Activated T-cell treated with anti-CD3 and anti-CD28 coated beads, Interleukin-2, amount 50 U/mL, for 72 hours (primary cell): ENCODE results near the gene MST1. TPM values are rescaled to one million over a fixed set of nuclear protein-coding genes. Genes with fewer than 3 reads are reported as not detected.
A peak's percentile ranks its signal among the peaks of the same experiment; 100 is the strongest.

Experiments
- ATAC-seq, 2 donors: fragments of 150-1000 bp; cut with Tn5 transposase; replicated peaks in 1 of 2; 2 replicates each; pipeline ENCODE4 v1.10.0; 2021; ENCODE audit warnings: moderate library complexity in 2 of 2, mild to moderate bottlenecking in 1 of 2
- DNase-seq, 2 donors: peaks; one replicate each; pipeline ENCODE4 v3.0.0; 2021 to 2022; ENCODE audit warnings: mixed read lengths in 1 of 2
- H3K27ac Mint-ChIP-seq: one replicate; pipeline ENCODE4 v1.8.0; 2022; ENCODE audit warnings: mild to moderate bottlenecking, moderate library complexity, mixed read lengths
- H3K27me3 Mint-ChIP-seq: one replicate; pipeline ENCODE4 v1.8.0; 2022; ENCODE audit warnings: low read depth, mixed read lengths
- H3K36me3 Mint-ChIP-seq, 2 donors: one replicate each; pipeline ENCODE4 v1.8.0; 2022; ENCODE audit warnings: mixed read lengths in 2 of 2, mild to moderate bottlenecking in 1 of 2; ENCODE audit not compliant: insufficient read depth in 2 of 2
- H3K4me1 Mint-ChIP-seq: one replicate; pipeline ENCODE4 v1.8.0; 2022; ENCODE audit warnings: low read depth, mixed read lengths
- H3K4me3 Mint-ChIP-seq, 2 donors: one replicate each; pipeline ENCODE4 v1.8.0; 2022; ENCODE audit warnings: mild to moderate bottlenecking in 2 of 2, mixed read lengths in 2 of 2, moderate library complexity in 2 of 2
- H3K9me3 Mint-ChIP-seq, 2 donors: one replicate each; pipeline ENCODE4 v1.8.0; 2022; ENCODE audit warnings: mixed read lengths in 2 of 2
- total RNA-seq, 2 donors: library from RNA; stranded (reverse); gene quantifications; one replicate each; pipeline ENCODE4 v1.2.3, GENCODE V29; 2022

The MST1 gene
- total RNA-seq, 2 donors from 2014 or later = 27.9 to 29.8 TPM

DNA sequence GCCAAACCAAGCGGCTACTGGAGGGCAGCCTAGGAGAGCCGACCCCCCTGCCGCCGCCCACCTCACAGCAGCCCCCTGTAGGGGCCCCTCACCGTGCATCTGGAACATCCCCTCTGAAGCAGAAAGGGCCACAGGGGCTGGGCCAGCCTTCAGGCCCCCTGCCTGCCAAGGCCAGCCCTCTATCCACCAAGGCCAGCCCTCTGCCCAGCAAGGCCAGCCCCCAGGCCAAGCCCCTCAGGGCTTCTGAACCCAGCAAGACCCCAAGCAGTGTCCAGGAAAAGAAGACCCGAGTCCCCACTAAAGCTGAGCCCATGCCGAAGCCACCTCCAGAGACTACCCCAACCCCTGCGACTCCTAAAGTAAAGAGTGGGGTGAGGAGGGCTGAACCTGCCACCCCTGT lies 38.6 kb downstream of the MST1 start:
- Mint-ChIP-seq H3K9me3 (no peaks in the 10 kb centered on the region), H3K4me3 (no peak overlapping the region), H3K27ac (no peak overlapping the region), H3K36me3 (no peaks in the 10 kb centered on the region), H3K27me3 (no peaks in the 10 kb centered on the region), H3K4me1 (no peaks in the 10 kb centered on the region)
- DNase-seq (no peak), ATAC-seq (no peak)

- H3K36me3 Mint-ChIP-seq = no peaks in the 10 kb centered on the region
- H3K9me3 Mint-ChIP-seq = no peaks in the 10 kb centered on the region
- no peaks in the 10 kb centered on the region for H3K27me3 Mint-ChIP-seq
- no peak overlapping the region for H3K4me3 Mint-ChIP-seq
- ATAC-seq = peak in 1 of 2 donors; percentile 25
- DNase-seq = no peak
- H3K27ac Mint-ChIP-seq = no peak overlapping the region
- H3K4me1 Mint-ChIP-seq = no peaks in the 10 kb centered on the region
Observed at GRCh38 chr3:49650177-49650576, 39.1 kb downstream of the MST1 start.

DNA sequence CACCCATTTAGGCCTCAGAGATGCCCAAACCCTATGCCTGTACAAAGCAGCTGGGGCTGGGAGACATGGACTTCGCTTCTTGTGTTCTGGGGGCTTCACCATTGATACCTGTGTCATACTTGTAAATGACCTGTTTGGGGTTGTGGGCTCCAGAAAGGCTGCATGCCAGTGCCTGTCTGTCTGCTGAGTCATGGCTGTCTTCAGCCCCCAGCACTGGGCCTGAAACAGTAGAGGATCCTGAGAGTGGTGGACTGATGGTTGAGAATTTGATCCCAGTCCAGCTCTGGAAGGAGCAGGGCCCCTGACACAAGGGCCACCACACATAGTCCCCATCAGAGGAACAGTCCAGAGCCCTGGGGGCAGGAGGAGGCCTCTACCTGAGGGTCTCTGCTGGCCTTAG lies 39.7 kb downstream of the MST1 start:
- Mint-ChIP-seq H3K9me3 (no peaks in the 10 kb centered on the region), H3K27ac (no peak overlapping the region), H3K27me3 (no peaks in the 10 kb centered on the region), H3K36me3 (no peaks in the 10 kb centered on the region), H3K4me1 (no peaks in the 10 kb centered on the region), H3K4me3 (no peak overlapping the region)
- no peak for ATAC-seq
- DNase-seq = no peak

GRCh38 chr3:49648354-49649019 lies 40.8 kb downstream of the MST1 start:
- H3K36me3 Mint-ChIP-seq = no peaks in the 10 kb centered on the region
- DNase-seq (no peak), ATAC-seq (no peak)
- no peak overlapping the region for H3K27ac Mint-ChIP-seq
- no peaks in the 10 kb centered on the region for H3K4me1 Mint-ChIP-seq
- H3K27me3 Mint-ChIP-seq = no peaks in the 10 kb centered on the region
- H3K4me3 Mint-ChIP-seq = no peak overlapping the region
- no peaks in the 10 kb centered on the region for H3K9me3 Mint-ChIP-seq

DNA sequence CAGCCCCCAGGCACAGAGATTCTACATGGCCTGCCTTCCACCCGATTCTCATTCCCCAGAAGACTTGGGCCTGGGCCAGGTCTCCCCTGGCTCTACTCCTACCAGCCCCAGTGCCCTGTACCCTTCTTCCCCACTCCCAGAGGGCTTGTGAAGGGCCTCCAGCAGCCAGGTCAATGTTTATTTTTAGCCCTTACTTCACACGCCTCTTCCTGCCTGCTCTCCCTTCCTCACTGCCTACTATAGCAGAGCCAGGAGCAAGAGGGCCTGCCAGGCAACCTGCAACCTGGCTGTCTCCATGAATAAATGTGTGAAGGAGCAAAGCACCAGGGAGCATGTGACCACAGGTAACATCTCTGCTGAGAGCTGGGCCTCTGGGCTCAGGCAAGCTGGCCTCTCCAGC lies 41.5 kb downstream of the MST1 start:
- H3K27me3 Mint-ChIP-seq = no peaks in the 10 kb centered on the region
- no peaks in the 10 kb centered on the region for H3K4me1 Mint-ChIP-seq
- ATAC-seq (no peak), DNase-seq (no peak)
- H3K36me3 Mint-ChIP-seq = no peaks in the 10 kb centered on the region
- H3K4me3 Mint-ChIP-seq = no peak overlapping the region
- H3K27ac Mint-ChIP-seq = no peak overlapping the region
- H3K9me3 Mint-ChIP-seq = no peaks in the 10 kb centered on the region

- Mint-ChIP-seq H3K4me3 (no peak overlapping the region), H3K9me3 (no peaks in the 10 kb centered on the region), H3K27me3 (no peaks in the 10 kb centered on the region), H3K36me3 (no peaks in the 10 kb centered on the region), H3K4me1 (no peaks in the 10 kb centered on the region), H3K27ac (no peak overlapping the region)
- ATAC-seq (no peak), DNase-seq (no peak)
Observed at GRCh38 chr3:49646236-49646635, 43.0 kb downstream of the MST1 start.

DNA sequence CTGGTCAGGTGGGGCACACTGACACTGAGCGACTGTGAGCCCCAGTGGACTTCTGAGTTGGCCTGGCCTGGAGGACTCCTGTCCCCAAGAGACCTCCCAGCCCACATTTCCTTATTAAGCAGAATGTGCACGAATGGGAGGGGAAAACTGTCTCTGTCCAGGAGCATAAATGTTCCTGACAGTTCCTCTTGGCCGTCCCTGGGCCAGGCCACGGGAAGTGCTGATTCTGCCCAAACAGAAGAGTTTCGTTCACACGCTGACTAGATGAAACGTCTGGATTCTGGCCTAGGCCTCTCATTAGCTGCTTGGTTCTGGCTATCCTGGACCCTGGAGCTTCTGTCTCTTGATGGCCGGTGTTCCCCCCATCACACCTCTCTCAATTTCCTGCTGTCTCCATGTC lies 44.6 kb downstream of the MST1 start:
- DNase-seq (no peak), ATAC-seq (no peak)
- Mint-ChIP-seq H3K4me3 (no peak overlapping the region), H3K27ac (no peak overlapping the region), H3K9me3 (no peaks in the 10 kb centered on the region), H3K27me3 (no peaks in the 10 kb centered on the region), H3K4me1 (no peaks in the 10 kb centered on the region), H3K36me3 (no peaks in the 10 kb centered on the region)

GRCh38 chr3:49642708-49643145 lies 46.5 kb downstream of the MST1 start:
- Mint-ChIP-seq H3K36me3 (no peaks in the 10 kb centered on the region), H3K27ac (no peak overlapping the region), H3K9me3 (no peaks in the 10 kb centered on the region), H3K27me3 (no peaks in the 10 kb centered on the region), H3K4me3 (no peak overlapping the region), H3K4me1 (no peaks in the 10 kb centered on the region)
- DNase-seq = no peak
- ATAC-seq = no peak

- ATAC-seq (no peak), DNase-seq (no peak)
- Mint-ChIP-seq H3K36me3 (no peaks in the 10 kb centered on the region), H3K9me3 (no peaks in the 10 kb centered on the region), H3K4me1 (no peaks in the 10 kb centered on the region), H3K4me3 (no peak overlapping the region), H3K27ac (no peak overlapping the region), H3K27me3 (no peaks in the 10 kb centered on the region)
Observed at GRCh38 chr3:49641921-49642707, 47.2 kb downstream of the MST1 start.

- no peaks in the 10 kb centered on the region for H3K27me3 Mint-ChIP-seq
- no peaks in the 10 kb centered on the region for H3K9me3 Mint-ChIP-seq
- no peak for DNase-seq
- no peak overlapping the region for H3K27ac Mint-ChIP-seq
- no peak for ATAC-seq
- no peaks in the 10 kb centered on the region for H3K36me3 Mint-ChIP-seq
- no peaks in the 10 kb centered on the region for H3K4me1 Mint-ChIP-seq
- H3K4me3 Mint-ChIP-seq = no peak overlapping the region
Observed at GRCh38 chr3:49641292-49641691, 48.0 kb downstream of the MST1 start.

DNA sequence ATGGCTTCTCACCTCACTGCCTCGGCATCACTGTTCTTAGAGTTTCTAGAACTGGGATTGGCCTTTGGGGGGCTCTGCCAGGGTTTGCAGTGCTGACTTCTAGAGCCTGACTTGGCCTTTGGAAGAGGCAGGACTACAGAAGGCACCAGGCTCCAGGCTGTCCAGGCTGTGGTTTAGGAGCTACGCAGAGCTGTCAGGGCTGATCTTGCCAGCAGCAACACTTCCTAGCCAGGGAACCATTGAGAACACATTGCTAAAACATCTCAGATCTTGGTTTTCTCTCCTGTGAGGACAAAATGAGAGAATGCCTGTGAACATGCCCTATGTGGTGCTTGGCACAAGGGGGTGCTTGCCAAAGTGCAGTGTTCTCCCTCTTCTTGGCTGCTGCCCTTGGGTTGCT lies 49.7 kb downstream of the MST1 start:
- Mint-ChIP-seq H3K4me1 (no peaks in the 10 kb centered on the region), H3K27ac (no peak overlapping the region), H3K4me3 (no peak overlapping the region), H3K27me3 (no peaks in the 10 kb centered on the region), H3K36me3 (no peaks in the 10 kb centered on the region), H3K9me3 (no peaks in the 10 kb centered on the region)
- ATAC-seq (no peak), DNase-seq (no peak)

GRCh38 chr3:49638445-49638844 lies 50.8 kb downstream of the MST1 start:
- no peaks in the 10 kb centered on the region for H3K27me3 Mint-ChIP-seq
- no peak overlapping the region for H3K27ac Mint-ChIP-seq
- ATAC-seq = no peak
- H3K9me3 Mint-ChIP-seq = no peaks in the 10 kb centered on the region
- H3K36me3 Mint-ChIP-seq = no peaks in the 10 kb centered on the region
- H3K4me3 Mint-ChIP-seq = no peak overlapping the region
- DNase-seq = no peak
- peaks cover 5% of the 10 kb centered on the region for H3K4me1 Mint-ChIP-seq

DNA sequence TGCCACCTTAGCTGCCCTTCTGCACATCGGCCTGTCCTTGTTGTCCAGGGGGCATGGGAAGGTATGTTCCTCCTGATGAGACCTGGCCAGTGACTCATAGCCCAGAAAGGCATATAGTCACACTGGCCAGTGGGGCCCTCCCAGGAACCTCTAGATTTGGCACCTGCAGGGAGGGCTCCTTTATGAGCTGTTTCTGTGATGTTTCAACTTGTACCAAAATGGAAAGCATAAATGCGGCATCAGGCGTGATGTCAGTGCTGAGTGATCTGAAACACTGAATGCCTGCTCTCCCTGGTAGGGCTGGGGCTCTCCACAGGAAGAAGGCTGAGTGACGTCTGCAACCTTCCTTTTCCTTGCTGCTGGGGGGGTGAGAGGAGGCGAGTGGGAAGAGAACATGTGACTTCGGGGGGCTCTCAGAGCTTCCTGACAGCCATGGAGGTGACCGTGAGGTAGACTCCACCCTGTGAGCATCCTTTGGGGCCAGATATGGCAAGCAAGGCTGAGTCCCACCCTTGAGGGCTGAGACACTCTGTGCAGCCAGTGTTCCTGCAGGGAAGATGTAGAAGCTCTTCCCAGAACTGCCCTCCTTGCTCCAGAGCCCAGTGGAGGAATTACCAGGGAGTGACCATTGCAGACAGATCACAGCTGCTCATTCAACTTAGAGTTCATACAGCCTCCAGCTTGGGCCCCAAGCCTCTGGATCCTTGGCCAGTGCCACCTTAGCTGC lies 52.2 kb downstream of the MST1 start:
- DNase-seq = peak in 1 of 2 donors; percentile 35
- Mint-ChIP-seq H3K4me1 (peaks cover 10% of the 10 kb centered on the region), H3K36me3 (no peaks in the 10 kb centered on the region), H3K27me3 (peaks cover 2% of the 10 kb centered on the region), H3K9me3 (no peaks in the 10 kb centered on the region), H3K27ac (no peak overlapping the region), H3K4me3 (no peak overlapping the region)
- peak; percentile 20 to 84 for ATAC-seq
